ENCODE results near the gene AGAP1. TPM values are rescaled to one million over a fixed set of nuclear protein-coding genes. Genes with fewer than 3 reads are reported as not detected.

Gene AGAP1
- total RNA-seq, 1 experiment from 2014 or later: 44.8 TPM

DNA sequence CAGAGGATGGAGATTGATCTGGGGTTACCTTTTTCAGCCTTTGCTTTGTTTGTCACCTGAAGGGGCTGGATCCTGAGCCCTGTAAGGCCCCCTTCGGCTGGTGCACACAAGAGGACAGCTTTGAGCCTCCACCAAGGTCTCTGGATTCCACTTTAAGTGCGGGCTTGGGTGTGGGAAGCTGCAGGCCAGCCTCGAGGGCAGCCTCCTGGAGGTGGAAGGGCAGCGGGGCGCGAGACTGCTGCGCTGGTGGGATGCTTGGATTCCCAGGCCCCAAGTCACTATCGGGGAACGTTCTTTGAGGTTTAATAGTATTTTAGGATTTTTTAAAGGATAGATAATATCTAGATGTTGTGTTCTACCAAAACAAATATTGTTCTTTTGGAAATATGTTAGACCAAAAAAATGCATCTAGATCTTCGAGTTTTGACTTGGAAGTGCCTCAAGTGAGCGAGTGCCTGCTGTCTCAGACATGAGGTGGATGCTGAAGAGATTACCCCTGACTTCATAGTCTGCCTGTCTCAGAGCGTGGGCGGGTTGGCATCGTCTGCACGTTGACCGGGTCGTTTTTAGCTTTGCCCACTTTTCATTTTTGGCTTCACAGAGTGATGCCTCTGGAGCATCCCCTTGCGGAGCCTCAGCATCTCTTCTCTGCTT is 113.8 kb downstream of the AGAP1 start:
- no peak for DNase-seq (ENCODE audit: low spot score)

DNA sequence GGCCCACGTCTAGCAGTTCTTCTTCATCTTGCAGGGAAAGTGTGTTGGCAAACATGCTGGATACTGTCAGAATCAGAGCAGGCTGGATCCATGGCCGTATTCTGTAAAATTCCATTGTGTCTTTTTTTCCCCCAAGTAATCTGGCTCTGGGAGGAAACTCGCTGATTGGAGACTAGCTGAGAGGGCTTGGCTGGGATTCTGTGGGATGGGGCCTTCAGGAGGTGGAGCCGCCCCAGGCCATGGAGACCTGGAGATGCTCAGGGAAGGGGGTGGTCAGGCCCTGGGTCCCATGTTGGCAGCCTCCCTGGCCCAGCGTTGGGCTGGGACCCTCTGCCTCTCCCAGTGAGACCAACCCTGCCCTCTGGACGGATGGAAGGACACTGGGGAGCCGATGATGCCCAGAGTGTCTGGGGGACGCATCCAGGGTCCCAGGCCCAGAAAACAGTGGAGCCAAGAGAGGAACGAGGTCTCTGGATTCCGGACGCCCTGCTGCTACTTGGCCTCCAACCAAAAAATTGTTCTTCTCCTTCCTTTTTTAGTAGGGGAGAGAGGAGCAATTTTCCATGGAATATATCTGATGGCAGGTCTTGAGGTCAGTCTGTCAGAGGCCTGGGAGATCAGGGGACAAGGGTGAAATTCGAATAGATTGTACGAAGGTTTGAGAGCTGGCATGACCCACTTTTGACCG is 114.5 kb downstream of the AGAP1 start:
- DNase-seq (ENCODE audit: low spot score): no peak

DNA sequence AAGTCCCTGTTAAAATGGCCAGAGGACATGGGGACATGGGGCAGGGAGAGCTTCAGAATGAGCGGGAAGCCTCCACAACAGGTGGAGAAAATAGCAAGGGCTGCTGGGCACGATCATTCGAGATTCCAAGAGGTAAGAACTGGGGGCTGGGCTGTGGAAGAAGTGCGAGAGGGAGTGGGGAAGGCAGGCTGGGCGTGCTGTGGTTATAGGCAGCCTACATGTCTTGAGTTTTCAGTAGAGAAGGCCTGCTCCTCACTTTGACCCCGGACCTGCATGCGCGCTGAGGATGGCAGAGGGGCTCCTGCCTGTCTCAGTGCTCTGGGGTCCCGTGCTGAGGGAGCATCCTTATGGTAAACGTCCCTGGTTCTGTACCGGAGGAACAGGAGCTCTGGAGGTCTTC is 115.5 kb downstream of the AGAP1 start:
- DNase-seq (ENCODE audit: low spot score): no peak

DNA sequence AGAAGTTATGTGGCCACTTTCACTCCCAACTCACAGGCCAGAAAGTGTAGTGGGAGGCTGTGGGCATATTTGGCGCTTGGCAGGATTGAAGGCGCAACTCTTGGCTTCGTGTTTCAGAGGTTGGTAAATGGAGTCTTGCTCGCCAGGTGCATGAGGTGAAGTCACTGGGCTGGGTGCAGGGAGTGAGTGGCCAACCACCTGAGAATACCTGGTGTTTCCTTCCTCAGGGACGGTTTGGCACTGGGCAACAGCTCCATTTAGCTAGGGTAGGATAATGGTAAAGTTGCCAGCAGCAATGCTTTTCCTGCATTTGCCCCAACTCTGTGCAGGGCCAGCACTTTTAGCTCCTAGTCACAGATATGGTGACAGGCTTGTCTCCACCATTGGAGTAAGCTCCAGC is 115.9 kb downstream of the AGAP1 start:
- DNase-seq (ENCODE audit: low spot score): no peak

DNA sequence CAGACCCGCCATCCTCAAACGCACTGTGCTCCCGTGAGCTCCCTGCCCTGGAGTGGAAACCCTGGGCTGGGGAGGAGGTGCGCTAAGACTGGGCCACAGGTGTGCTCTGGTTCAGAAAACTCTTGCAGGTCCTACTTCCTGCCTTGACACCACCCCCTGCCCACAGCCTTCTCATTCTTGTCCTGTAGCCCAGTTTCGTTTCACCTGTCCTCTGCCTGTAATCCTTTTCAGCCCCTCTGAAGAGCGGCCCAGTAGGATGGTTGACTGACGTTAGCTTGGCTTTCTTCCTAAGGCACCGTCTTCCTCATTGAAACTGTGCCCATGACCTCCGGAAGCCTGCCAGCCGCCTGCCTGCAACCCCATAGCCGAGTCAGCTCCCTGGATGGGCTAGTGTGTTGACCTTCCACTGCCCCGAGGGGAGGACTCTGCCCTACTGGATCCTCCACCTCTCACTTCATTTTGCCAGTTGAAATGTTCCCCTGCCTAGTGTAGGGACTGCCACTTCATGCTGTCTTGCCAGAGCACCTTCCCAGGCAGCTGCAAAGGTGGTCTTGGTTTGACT is 116.9 kb downstream of the AGAP1 start:
- no peak for DNase-seq (ENCODE audit: low spot score)

DNA sequence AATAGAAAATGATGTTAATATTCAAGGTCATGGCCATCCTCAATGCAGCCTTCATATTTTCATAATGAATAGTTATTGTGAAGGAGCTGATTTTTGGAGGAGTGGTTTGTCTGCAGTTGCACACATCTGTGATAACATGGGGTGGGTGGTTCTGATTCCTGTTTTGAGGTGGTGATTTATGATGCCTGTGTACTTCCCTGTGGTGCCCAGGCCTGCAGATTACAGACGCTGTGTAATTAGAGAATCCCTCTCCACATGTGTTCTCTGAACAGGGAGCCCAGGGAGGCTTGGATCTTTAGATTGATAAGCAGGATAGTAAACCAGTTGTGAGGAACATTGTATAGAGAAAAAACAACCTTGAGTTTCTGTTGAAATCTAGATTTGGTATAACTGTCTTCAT is 117.5 kb downstream of the AGAP1 start:
- DNase-seq (ENCODE audit: low spot score): no peak

DNA sequence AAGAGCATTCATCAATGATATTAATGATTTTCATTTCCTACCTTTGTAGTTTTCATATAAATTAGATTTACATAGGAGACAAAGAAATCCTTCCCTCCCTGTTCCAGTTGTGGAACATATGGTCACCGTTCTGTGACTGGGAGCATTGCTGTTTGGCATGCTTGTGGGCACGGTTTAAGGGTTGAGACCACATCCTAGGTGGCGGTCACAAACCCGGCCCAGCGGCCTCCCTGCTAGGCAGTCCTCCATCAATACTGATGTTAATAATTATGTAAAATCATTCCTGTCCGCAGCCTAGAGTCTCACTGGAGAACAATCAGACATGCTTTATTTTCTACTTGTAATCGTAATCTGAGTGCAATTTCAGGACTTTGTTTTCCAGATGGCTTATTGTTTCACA is 117.9 kb downstream of the AGAP1 start:
- DNase-seq (ENCODE audit: low spot score): no peak

DNA sequence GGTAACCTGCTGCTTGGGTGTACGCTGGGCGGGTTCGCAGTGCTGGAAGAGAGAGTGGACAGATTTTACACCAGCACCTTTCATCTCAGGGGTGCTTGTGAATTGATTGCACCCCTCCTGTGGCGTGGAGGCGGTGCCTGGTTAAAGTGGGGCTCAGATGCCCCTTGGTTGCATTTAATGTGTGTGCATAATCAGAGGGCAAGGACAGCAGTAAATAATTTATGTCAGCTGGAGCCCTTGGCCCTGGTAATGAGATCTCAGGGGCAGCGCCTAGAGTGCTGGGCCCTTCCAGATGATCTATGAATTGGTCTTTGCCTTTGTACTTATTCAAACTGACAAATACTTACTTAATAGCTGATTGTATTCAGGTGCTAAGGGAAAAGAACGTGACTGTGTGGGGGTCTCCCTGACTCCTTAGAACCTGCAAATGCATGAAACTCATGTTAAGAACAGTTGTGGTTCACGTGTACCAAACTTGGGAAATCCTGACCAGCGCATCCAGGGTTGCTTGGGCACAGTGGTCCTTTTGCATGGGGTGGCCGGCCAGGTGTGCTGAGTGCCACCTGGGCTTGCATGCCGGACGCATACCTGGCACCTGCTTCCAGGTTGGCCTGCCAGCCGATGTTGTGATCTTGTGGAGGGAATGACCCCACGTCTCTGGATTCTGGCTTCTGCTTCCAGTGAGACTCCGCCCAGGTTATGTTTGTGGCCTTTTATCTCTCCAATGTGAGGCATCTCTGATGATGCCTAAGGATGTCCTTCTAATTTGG is 118.5 kb downstream of the AGAP1 start:
- no peak for DNase-seq (ENCODE audit: low spot score)

DNA sequence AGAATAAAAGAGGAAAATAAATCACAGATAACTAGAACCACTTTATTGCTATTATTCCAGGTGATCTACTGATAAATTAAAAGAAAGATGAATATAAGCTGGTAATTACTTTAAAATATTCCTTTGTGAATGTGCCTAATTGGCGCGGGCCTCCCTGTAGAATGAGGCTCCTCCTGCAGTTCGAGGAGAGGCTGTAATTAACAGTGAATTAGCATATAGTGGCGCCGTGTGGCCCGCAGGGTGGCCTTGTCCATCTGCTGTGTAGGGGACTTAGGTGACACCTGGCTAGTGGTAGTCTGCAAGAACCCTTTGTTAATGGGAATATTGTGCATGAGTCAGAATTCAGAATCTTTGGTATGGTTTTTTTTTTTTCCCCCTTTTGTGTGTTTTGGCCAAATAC is 119.8 kb downstream of the AGAP1 start:
- DNase-seq (ENCODE audit: low spot score): no peak

DNA sequence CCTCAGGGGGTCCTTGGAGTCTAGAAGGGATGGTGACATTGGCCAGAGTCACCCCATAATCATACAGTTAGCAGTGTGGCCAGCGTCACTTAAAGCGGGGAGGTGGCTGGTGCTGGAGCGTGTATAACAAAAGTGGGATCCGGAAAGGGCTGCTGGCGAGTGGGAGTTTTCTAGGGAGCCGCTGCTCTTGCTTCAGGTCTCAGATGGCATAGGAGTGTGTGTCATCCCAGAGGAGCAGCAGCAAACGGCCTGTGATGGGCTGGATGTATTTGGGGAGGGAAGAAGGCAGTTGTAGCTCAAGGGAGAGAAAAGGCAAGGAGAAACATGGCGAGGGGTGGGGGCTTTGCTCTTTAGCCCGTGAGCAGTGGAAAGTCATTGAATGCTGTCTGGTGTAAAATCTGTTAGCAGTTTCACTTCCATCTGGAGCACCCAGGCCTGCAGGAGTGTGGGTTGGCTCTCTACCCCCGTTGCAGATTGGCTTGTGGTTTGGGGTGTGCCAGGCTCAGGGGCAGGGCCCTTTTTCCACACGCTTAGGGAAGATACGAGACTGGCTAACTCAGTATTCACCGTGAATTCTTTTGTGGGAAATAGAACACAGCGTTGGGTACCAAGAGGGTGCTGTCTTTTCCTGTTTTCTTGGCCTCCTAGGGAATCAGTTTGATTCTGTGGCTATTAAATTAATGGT is 120.5 kb downstream of the AGAP1 start:
- DNase-seq (ENCODE audit: low spot score): no peak

DNA sequence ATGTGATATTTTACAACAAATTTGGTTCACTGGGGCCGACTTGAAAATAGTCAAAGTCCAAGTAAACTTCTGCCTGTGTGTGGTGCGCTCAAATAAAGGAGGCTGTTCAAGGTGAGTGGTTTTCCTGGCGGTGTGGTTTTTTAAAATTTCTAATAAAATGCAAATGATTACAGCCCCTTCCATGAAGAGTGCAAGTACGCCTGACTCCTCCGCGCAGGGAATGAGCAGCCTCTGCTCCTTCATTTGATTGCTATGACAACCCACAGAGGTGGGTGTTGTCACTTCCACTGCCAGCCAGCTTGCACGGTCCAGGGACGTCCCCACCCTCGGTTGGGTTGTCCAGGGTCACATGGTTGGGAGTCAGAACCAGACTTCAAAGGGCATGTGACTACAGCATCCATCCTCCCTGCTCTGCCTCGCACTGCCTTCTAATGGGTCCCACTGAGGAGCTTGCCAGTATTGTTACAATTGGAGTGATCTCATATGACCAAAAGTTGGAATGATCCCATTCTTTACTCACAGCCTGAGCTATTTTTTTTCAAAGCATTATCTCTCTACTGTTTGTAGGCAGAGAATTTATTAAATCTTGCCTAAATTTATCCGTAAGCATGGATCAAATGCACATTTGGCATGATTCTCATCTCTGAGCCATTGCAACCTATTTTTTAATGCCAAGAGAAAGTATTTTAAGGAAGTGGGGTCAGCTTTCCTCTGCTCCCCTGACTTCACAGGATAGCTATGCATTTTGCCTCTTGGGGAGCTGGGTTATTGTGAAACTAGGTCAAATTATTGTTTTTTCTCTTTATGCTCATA is 121.3 kb downstream of the AGAP1 start:
- DNase-seq (ENCODE audit: low spot score): no peak

DNA sequence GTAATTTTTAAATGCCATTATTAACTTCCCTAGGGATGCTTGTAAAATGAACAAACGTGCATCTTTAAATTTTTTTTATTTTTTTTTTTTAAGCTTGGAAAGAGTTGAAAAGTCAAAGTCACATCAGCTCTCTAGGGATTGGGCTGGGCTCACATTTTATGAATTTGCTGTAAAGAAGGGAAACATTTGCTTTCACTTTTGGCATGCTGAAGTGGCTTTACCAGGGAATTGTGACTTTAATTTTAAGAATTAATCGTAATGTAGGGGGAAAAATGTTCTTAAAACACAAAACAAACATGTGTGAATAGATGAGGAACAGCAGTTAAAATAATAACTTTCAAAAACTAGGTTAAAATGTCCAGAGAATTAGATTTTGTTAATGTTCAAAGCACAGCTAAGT is 123.0 kb downstream of the AGAP1 start:
- DNase-seq (ENCODE audit: low spot score): no peak

DNA sequence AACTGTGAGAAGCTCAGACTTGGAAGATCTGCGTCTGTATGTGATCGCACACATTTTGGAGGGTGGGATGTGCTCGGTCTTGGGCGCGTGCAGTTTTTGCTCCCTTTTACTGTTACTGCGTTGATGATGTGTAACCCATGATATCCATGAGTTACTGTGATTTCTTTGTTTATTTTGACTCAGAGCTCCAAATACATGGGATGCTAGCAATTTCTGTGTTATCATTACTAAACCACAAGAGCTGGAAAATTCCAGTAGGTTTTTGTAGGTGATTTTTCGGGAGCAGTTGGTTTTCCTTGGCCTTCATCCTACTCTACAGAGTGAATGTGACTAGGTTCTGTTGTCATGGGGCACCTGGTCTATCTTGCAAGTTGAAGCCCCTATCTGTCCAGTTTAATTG is 124.2 kb downstream of the AGAP1 start:
- DNase-seq (ENCODE audit: low spot score): no peak

DNA sequence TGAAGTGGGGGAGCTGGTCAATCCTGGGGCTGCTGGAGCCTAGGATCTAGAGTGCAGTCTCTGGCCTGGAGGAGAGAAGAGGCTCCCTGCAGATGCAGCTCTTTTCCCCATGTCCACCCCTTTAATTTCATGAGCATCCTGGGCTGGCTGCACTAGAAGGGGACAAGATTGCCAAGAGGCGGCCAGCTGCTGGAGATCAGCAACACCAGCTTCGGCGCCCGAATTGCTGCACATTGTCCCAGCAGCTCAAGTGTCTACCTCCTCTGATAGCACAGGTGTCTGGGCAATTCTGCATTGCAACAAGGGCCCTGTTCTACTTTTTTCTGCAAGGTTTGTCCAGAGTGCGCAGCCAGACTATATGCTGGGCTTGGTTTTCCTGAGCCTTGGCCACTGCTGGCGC is 125.7 kb downstream of the AGAP1 start:
- no peak for DNase-seq (ENCODE audit: low spot score)

DNA sequence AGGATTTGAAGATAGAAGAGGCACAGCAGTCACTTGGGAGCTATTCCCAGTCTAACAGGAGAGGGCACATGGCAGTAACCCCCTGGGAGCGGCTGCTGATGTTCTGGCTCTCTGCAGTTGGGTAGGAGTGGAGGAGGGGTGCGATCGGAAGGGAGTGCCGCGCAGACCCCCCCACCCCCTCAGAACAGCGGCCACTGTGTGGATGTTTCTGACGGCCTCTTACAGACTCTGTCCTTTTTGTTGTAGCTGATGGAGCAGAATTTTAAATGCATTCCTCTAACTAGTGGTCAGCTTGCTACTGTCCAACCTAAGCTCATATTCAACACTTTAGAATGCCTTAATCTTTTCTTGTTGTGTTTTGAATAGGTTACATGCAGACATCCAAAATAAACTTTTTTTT is 127.9 kb downstream of the AGAP1 start:
- DNase-seq (ENCODE audit: low spot score): no peak

DNA sequence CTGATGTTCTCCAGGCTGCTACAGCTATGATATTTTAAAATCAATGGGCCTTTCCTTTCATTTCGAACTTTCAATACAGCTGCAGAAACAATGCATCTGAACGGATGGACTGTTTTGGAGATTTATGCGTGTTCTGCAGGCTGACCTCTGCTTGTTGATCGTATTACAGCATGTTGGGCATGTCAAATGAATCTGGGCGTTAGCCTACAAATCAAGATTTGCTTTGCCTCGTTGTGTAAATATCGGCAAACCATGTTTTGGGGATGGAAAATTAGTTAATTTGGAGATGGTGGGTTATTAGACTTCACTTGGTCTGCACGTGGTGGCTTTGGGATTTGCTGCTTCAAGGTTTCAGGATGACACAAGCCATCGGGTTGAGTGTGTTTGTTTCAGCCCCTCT is 129.3 kb downstream of the AGAP1 start:
- no peak for DNase-seq (ENCODE audit: low spot score)

DNA sequence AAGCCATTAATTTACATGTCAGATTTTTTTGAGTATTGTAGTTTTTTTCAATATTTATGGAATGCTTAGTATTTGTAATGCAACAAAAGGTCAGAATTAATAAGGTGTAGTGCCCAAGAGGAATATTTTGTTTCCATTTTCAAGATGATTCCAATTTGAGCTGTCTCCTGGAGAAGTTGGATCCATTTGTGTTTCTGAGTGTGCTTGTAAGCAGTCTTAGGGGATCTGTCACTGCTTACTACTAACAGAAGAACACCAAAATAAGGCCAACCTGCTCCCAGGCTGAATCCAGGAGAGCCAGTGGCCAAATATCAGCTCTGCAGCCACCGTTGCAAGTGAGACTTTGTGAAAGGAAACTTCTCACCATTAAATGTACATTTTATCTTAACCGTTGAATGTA is 129.9 kb downstream of the AGAP1 start:
- DNase-seq (ENCODE audit: low spot score): no peak

DNA sequence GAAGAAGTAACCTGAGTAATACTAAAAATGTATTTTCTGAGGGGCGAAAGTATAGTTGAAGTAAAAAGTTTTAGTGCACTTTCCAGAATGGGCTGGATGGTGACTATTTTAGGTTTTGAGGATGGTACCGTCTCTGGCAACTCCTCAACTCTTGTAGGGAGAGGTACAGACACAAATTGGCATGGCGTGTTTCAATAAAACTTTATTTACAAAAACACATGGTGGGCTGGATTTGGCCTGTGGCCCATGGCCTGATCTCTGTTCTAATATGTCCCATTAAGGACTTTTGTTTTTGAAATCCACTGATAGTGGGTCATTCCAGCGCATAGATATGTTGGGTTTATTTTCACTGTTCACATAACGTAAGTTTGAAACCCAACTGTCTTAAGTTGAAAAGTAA is 132.8 kb downstream of the AGAP1 start:
- no peak for DNase-seq (ENCODE audit: low spot score)

DNA sequence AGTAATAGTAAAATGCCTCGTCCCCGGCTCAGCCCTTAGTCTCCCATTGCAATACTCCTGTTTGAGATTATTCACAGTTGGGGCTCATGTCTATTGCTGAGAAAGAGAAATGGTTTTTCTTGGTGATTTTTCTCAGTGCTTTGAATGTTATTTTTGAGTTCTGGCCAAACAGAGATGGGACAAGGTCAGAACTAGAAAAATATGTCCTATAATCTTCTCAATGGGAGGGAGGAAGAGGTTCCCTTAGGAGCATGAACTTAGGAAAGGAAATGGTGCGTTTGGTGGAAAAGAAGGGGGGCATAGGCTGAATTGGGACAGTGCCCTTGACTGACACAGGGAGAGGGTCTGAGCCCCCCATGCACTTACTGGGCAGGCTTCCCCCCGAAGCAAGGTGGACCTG is 133.8 kb downstream of the AGAP1 start:
- DNase-seq (ENCODE audit: low spot score): no peak

DNA sequence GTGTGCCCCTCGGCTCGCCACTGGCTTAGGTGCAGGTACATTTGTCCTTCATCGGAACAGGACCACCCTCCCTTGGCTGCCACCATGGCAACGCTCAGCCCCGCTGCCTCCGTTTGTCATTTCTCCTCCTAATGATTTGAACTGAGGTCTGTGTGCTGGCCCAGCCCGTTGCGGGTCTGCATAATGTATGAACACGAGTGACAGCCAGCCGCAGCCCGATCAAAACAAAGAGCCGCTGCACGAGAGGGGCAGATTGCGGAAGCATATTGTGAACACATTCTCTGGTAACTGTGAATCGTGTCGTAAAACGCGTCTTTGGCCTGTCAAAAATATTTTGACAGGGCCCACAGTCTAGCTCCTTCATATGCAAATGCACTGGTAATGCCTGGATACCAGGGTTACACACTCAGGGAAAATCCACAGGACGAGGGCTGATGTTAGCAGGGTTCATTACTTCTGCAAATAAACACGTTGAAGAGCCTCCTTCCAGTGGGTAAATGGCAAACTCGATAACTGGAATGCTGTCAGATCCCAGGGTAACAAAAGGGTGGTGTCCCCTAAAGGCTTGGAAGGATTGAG is 137.0 kb downstream of the AGAP1 start:
- no peak for DNase-seq (ENCODE audit: low spot score)

Data from HT-29 (cell line).